HepG2 (cell line): ENCODE data around the gene HPCAL4. TPM values are rescaled to one million over a fixed set of nuclear protein-coding genes. Genes with fewer than 3 reads are reported as not detected.

ENCODE experiments used
- ATAC-seq: fragments of 200-7000 bp; cut with Tn5 transposase; 3 replicates; pipeline ENCODE4 v1.9.1; 2020; ENCODE audit warnings: mild to moderate bottlenecking, moderate library complexity
- BruUV-seq: library from RNA; stranded (reverse); fragments of 400-500 nt; replicated peaks from 2 replicates; lab custom pipeline; 2021; lab: Mats Ljungman, UMichigan
- CTCF ChIA-PET: fragments of 300-600 bp; formaldehyde crosslinking; extraction: SDS; loops from one replicate; lab custom pipeline; 2021; ENCODE audit warnings: low total read pairs, inconsistent platforms, low intra/inter-chr PET ratio; lab: Yijun Ruan, JAX
- POLR2A ChIA-PET: fragments of 350-600 bp; sonication (Branson Sonifier 250); formaldehyde crosslinking; loops from one replicate; lab custom pipeline; 2020; ENCODE audit warnings: antibody characterized with exemption, inconsistent platforms; lab: Yijun Ruan, JAX
- DNase-seq: peaks from one replicate; pipeline ENCODE4 v3.0.0-alpha.2; 2015; ENCODE audit warnings: low spot score
- FAIRE-seq: peaks from 3 replicates; lab custom pipeline; 2011; peaks lifted over from hg19 to GRCh38; lab: Jason Lieb, UNC
- H2AFZ ChIP-seq: one replicate; pipeline ENCODE4 v1.6.1; 2011; ENCODE audit warnings: low read length, inconsistent platforms
- H3K27ac ChIP-seq: fragments of 300-600 bp; 3 replicates; pipeline ENCODE4 v1.8.0; 2011; ENCODE audit warnings: mixed run types, mild to moderate bottlenecking, mixed read lengths, low read length, inconsistent platforms; ENCODE audit not compliant: insufficient read depth; ENCODE audit errors: extremely low read length
- H3K27me3 ChIP-seq, 2 experiments: fragments of 200-600 bp in 1 of 2; 2 replicates in 1 of 2; 3 replicates in 1 of 2; pipeline versions ENCODE4 v1.6.0 to v1.8.0; 2011; ENCODE audit warnings: low read length in 2 of 2, mild to moderate bottlenecking in 2 of 2, moderate library complexity in 2 of 2, inconsistent platforms in 1 of 2; ENCODE audit not compliant: insufficient read depth in 2 of 2, control insufficient read depth in 1 of 2
- H3K36me3 ChIP-seq, 2 experiments: fragments of 200-600 bp in 1 of 2; replicated peaks in 1 of 2; 2 replicates in 1 of 2; 3 replicates in 1 of 2; pipeline versions ENCODE4 v1.5.1 to v1.8.0; 2011; ENCODE audit warnings: low read length in 2 of 2, inconsistent platforms in 1 of 2; ENCODE audit not compliant: insufficient read depth in 2 of 2, control insufficient read depth in 1 of 2
- H3K4me1 ChIP-seq: 2 replicates; pipeline ENCODE4 v1.5.1; 2012; ENCODE audit warnings: low read length, inconsistent platforms; ENCODE audit not compliant: insufficient read depth
- H3K4me2 ChIP-seq: 2 replicates; pipeline ENCODE4 v1.6.0; 2011; ENCODE audit warnings: low read depth, low read length, inconsistent platforms
- H3K4me3 ChIP-seq, 3 experiments: fragments of 200-600 bp in 1 of 3; sonication (generic), shearing (Covaris generic) in 1 of 3; replicated peaks in 1 of 3; 2 replicates each; pipeline ENCODE4 v1.5.1; 2011 to 2016; ENCODE audit warnings: low read length in 3 of 3, inconsistent platforms in 2 of 3, low read depth in 2 of 3, mild to moderate bottlenecking in 2 of 3, control low read depth in 1 of 3, mixed read lengths in 1 of 3; ENCODE audit not compliant: insufficient read depth in 1 of 3
- H3K79me2 ChIP-seq: one replicate; pipeline ENCODE4 v1.6.1; 2011; ENCODE audit warnings: low read length, inconsistent platforms; ENCODE audit not compliant: insufficient read depth
- H3K9ac ChIP-seq: 2 replicates; pipeline ENCODE4 v1.6.0; 2011; ENCODE audit warnings: mild to moderate bottlenecking, low read depth, low read length, inconsistent platforms; ENCODE audit not compliant: insufficient read depth
- H3K9me3 ChIP-seq: 2 replicates; pipeline ENCODE4 v1.5.1; 2012; ENCODE audit warnings: mild to moderate bottlenecking, low read length
- H4K20me1 ChIP-seq: 2 replicates; pipeline ENCODE4 v1.6.0; 2011; ENCODE audit warnings: inconsistent platforms, mild to moderate bottlenecking, low read length, moderate library complexity; ENCODE audit not compliant: insufficient read depth
- ATF3 ChIP-seq: sonication (generic); formaldehyde crosslinking; IDR thresholded peaks from 2 replicates; pipeline ENCODE4 v1.4.0; 2020; ENCODE audit warnings: missing genetic modification reagents
- CTCF ChIP-seq: sonication (generic); formaldehyde crosslinking; IDR thresholded peaks from 2 replicates; pipeline ENCODE4 v1.5.0; 2020; ENCODE audit warnings: mild to moderate bottlenecking, missing genetic modification reagents, moderate library complexity
- HNF4G ChIP-seq, 2 experiments: sonication (generic) in 1 of 2; formaldehyde crosslinking in 1 of 2; IDR thresholded peaks; 2 replicates each; pipeline versions ENCODE4 v1.4.0 to v1.6.1; 2011 to 2020; ENCODE audit warnings: borderline replicate concordance in 2 of 2, low read depth in 2 of 2, mild to moderate bottlenecking in 2 of 2, low read length in 1 of 2, missing genetic modification reagents in 1 of 2, moderate library complexity in 1 of 2
- IRX3 ChIP-seq: sonication (generic); formaldehyde crosslinking; IDR thresholded peaks from 2 replicates; pipeline ENCODE4 v1.8.1; 2023; ENCODE audit warnings: mild to moderate bottlenecking, low read depth, missing genetic modification reagents, borderline replicate concordance
- KLF11 ChIP-seq: IDR thresholded peaks from 2 replicates; pipeline ENCODE4 v1.6.1; 2016; ENCODE audit warnings: missing compliant biosample characterization
- PITX1 ChIP-seq: sonication (generic); formaldehyde crosslinking; IDR thresholded peaks from 2 replicates; pipeline ENCODE4 v1.5.1; 2020; ENCODE audit warnings: mild to moderate bottlenecking, missing genetic modification reagents
- SMC3 ChIP-seq: IDR thresholded peaks from 2 replicates; pipeline ENCODE4 v1.6.1; 2011; ENCODE audit warnings: low read length, improper control_type of control experiment
- SNAPC5 ChIP-seq: sonication (generic); formaldehyde crosslinking; IDR thresholded peaks from 2 replicates; pipeline ENCODE4 v1.8.1; 2023; ENCODE audit warnings: mild to moderate bottlenecking, missing genetic modification reagents, borderline replicate concordance
- STAG1 ChIP-seq: sonication (generic); formaldehyde crosslinking; IDR thresholded peaks from 2 replicates; pipeline ENCODE4 v1.4.0; 2020; ENCODE audit warnings: missing genetic modification reagents
- TEAD3 ChIP-seq: optimal IDR thresholded peaks from 2 replicates; pipeline ENCODE3; 2016; ENCODE audit warnings: borderline replicate concordance
- WIZ ChIP-seq: sonication (generic); formaldehyde crosslinking; IDR thresholded peaks from 2 replicates; pipeline ENCODE4 v1.5.1; 2020; ENCODE audit warnings: mild to moderate bottlenecking, missing genetic modification reagents
- XRCC5 ChIP-seq: fragments of 200-400 bp; formaldehyde crosslinking; optimal IDR thresholded peaks from 2 replicates; pipeline ENCODE3; 2017; ENCODE audit warnings: mild to moderate bottlenecking, low read length
- ZNF275 ChIP-seq: sonication (generic); formaldehyde crosslinking; IDR thresholded peaks from 2 replicates; pipeline ENCODE4 v1.8.0; 2022; ENCODE audit warnings: missing genetic modification reagents, mild to moderate bottlenecking, inconsistent platforms, borderline replicate concordance
- ZNF282 ChIP-seq: fragments of 450-650 bp; IDR thresholded peaks from 2 replicates; pipeline ENCODE4 v1.6.1; 2018; ENCODE audit not compliant: partially characterized antibody
- ZNF33B ChIP-seq: sonication (generic); formaldehyde crosslinking; IDR thresholded peaks from 2 replicates; pipeline ENCODE4 v1.5.1; 2020; ENCODE audit warnings: mild to moderate bottlenecking, missing genetic modification reagents
- ZNF574 ChIP-seq: sonication (generic); formaldehyde crosslinking; IDR thresholded peaks from 2 replicates; pipeline ENCODE4 v1.4.0; 2020; ENCODE audit warnings: missing genetic modification reagents
- ZNF589 ChIP-seq: sonication (generic); formaldehyde crosslinking; conservative IDR thresholded peaks from 2 replicates; pipeline ENCODE4 v1.8.0; 2022; ENCODE audit warnings: mild to moderate bottlenecking, moderate library complexity, missing genetic modification reagents
- ZNF615 ChIP-seq: sonication (generic); formaldehyde crosslinking; IDR thresholded peaks from 2 replicates; pipeline ENCODE4 v1.5.0; 2020; ENCODE audit warnings: mild to moderate bottlenecking, missing genetic modification reagents, borderline replicate concordance
- ZZZ3 ChIP-seq: sonication (generic); formaldehyde crosslinking; IDR thresholded peaks from 2 replicates; pipeline ENCODE4 v1.4.0; 2020; ENCODE audit warnings: missing genetic modification reagents, mild to moderate bottlenecking, borderline replicate concordance
- WGBS: methylation state at CpG from one replicate; pipeline ENCODE4 v1.1.6; 2017; ENCODE audit warnings: low lambda C conversion rate; 5-methylcytosine and 5-hydroxymethylcytosine counted together
- in situ Hi-C: cut with HindIII; loops from 2 replicates; pipeline ENCODE4 v1.10.0; 2017; ENCODE audit warnings: low pct_unique_long_range_greater_than_20kb; ENCODE audit not compliant: extremely low pct_ligation_motif_present
- intact Hi-C: fragments of 100-400 bp; cut with micrococcal nuclease; formaldehyde crosslinking; loops from one replicate; pipeline ENCODE4 v1.10.0; 2022; ENCODE audit not compliant: unreplicated experiment
- polyA plus RNA-seq, 8 experiments: library from polyadenylated mRNA; depleted of rRNA in 3 of 8; stranded (reverse) in 7 of 8; unstranded in 1 of 8; fragments of >200 nt; fragmentation: Illumina TruSeq in 4 of 8; extraction: Trizol in 4 of 8; gene quantifications; 2 replicates each; pipeline versions ENCODE4 v1.2.1 to v1.2.3, GENCODE V29; 2011 to 2016; ENCODE audit warnings: low read depth in 4 of 8, missing spikeins in 1 of 8, mixed read lengths in 1 of 8; ENCODE audit not compliant: insufficient read depth in 1 of 8
- total RNA-seq, 5 experiments: library from RNA; depleted of rRNA; stranded (reverse); fragments of >200 nt; fragmentation: Illumina TruSeq; extraction: Trizol; gene quantifications; 2 replicates each; pipeline ENCODE4 v1.2.3, GENCODE V29; 2016; ENCODE audit warnings: low read depth in 1 of 5

HPCAL4 gene
- total and polyA plus RNA-seq, 2 of the 13 experiments (the other 11 are each of a cell fraction or from before 2014, with no cell fraction given): not detected

GRCh38 chr1:39657923-39658485 lies 33.2 kb downstream of the HPCAL4 start:
- Histone ChIP-seq H2AFZ (peak overlapping the region; percentile 55), H3K79me2 (no peaks in the 10 kb centered on the region), H3K27me3 (peaks cover 0 to 53% of the 10 kb centered on the region in 2 experiments; a peak in 2 of 5 replicates), H3K9me3 (no peaks in the 10 kb centered on the region), H3K4me2 (peak overlapping the region; percentile 38; the same call in 1 of the 2 replicates), H3K4me1 (no peaks in the 10 kb centered on the region), H3K27ac (no peak overlapping the region), H4K20me1 (no peaks in the 10 kb centered on the region), H3K36me3 (no peaks in the 10 kb centered on the region), H3K4me3 (no peak overlapping the region), H3K9ac (no peak overlapping the region)
- peak; percentile 49 for FAIRE-seq
- WGBS: 15% methylated on average over 6 of the region's 6 CpGs
- in situ Hi-C loops: no loop called here
- ATAC-seq: peak; percentile 85
- DNase-seq: peak; percentile 46
- POLR2A ChIA-PET: no interaction called here
- CTCF ChIA-PET: interaction anchor here (1.9 kb wide), 1 partner anchor 52 kb away, joined by 10 read pairs; no protein-coding TSS in a partner anchor
- BruUV-seq: no TSS peak
- intact Hi-C loops: no loop called here
- TF ChIP-seq SNAPC5 (CRISPR knock-in tag): no peak
- TF ChIP-seq STAG1 (CRISPR knock-in tag): peak; percentile 29
- no peak for TF ChIP-seq HNF4G (IDR thresholded peaks at IDR 0.05; ENCODE audit: borderline replicate concordance, low read depth, low read length)
- no peak for TF ChIP-seq HNF4G (CRISPR knock-in tag; IDR thresholded peaks at IDR 0.05; ENCODE audit: borderline replicate concordance, low read depth)
- TF ChIP-seq PITX1 (CRISPR knock-in tag): no peak
- TF ChIP-seq KLF11: no peak
- no peak for TF ChIP-seq ZNF275 (CRISPR knock-in tag)
- TF ChIP-seq ZZZ3: no peak
- peak; percentile 46 for TF ChIP-seq SMC3
- no peak for TF ChIP-seq ZNF615 (CRISPR knock-in tag)
- peak; percentile 96 for TF ChIP-seq ZNF574
- TF ChIP-seq CTCF (CRISPR knock-in tag): peak; percentile 72
- no peak for TF ChIP-seq ZNF33B (CRISPR knock-in tag)
- no peak for TF ChIP-seq WIZ
- TF ChIP-seq IRX3 (CRISPR knock-in tag): no peak
- TF ChIP-seq ZNF589 (CRISPR knock-in tag): no peak
- no peak for TF ChIP-seq TEAD3
- TF ChIP-seq ZNF282: no peak
- peak; percentile 30 for TF ChIP-seq XRCC5
- no peak for TF ChIP-seq ATF3 (CRISPR knock-in tag)
